Transverse colon (tissue), 4 donors: ENCODE data around the gene C1QTNF6.

ENCODE experiments used
- CTCF ChIP-seq, 5 experiments: fragments of 200-600 bp in 3 of 5; fragments of 450-650 bp in 2 of 5; sonication (generic) in 3 of 5; IDR thresholded peaks; 1 replicate in 2 of 5; 2 replicates in 3 of 5; pipeline ENCODE4 v1.5.1; 2016 to 2017; ENCODE audit warnings: antibody characterized with exemption in 5 of 5, inconsistent platforms in 3 of 5, mild to moderate bottlenecking in 2 of 5, moderate library complexity in 1 of 5
- EP300 ChIP-seq: sonication (generic); formaldehyde crosslinking; IDR thresholded peaks from one replicate; pipeline ENCODE4 v1.6.1; 2017; ENCODE audit warnings: antibody characterized with exemption, low read depth
- POLR2A ChIP-seq: fragments of 450-650 bp; IDR thresholded peaks from one replicate; pipeline ENCODE4 v1.6.1; 2016; ENCODE audit warnings: antibody characterized with exemption, mild to moderate bottlenecking, moderate library complexity
- POLR2AphosphoS5 ChIP-seq, 3 donors: sonication (generic); formaldehyde crosslinking; IDR thresholded peaks; one replicate each; pipeline ENCODE4 v1.6.1; 2016; ENCODE audit warnings: antibody characterized with exemption in 3 of 3

DNA sequence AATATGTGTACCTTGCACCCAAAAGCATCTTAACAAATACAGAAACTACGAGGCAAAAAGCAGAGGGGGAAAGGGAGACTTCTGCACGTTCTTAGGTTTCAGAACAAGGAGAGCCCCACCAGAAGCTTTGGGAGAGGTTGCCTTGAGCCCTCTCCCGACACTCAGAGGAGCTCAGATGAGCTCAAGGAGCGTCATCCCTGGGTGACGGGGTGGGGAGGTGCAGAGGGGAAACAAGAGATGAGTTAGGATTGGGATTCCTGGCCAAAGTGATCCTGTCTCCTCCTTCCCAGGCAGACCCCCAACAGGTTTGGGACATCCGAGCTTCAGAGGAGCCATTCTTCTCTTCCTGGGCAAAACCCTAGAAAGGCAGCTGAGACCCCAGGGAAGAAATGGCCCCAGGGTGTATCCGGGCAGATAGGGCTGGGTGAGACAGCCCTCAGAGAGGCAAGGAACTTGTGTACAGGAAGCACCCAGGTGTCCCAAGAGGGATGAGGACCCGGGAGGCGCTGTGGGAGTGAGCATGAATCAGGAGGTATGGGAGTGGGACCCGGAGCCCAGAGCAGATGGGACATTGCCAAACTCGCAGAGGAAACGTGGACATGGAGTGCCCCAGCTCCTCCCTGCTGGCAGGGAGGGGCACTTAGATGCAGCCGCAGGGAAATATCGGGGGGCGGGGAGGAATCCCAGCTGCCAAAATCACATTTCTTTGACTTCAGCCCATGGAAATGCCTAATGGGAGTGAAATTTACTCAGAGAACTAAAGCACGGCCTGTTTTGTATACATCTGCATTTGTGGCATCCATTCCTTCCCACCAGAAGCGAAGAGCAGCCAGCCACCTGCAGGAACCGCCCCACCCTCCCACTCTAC is 12.4 kb downstream of the C1QTNF6 start:
- no peak for TF ChIP-seq CTCF (IDR thresholded peaks at IDR 0.05)
- TF ChIP-seq POLR2A = no peak
- TF ChIP-seq EP300 = no peak
- TF ChIP-seq POLR2AphosphoS5 (IDR thresholded peaks at IDR 0.05) = no peak
